Stimulated activated effector memory CD8-positive, alpha-beta T cell treated with anti-CD3 and anti-CD28 coated beads, Interleukin-12 subunit alpha, Interleukin-12 subunit beta, amount 100 ng/mL, for 72 hours (primary cell): ENCODE data around the gene SMYD3.

ENCODE experiments used
- ATAC-seq: fragments of 150-1000 bp; cut with Tn5 transposase; 2 replicates; pipeline ENCODE4 v1.10.0; 2021
- DNase-seq, 2 donors: peaks; one replicate each; pipeline ENCODE4 v3.0.0; 2021 to 2022; ENCODE audit warnings: low spot score in 2 of 2
- H3K27ac Mint-ChIP-seq: one replicate; pipeline ENCODE4 v1.8.0; 2022; ENCODE audit warnings: mild to moderate bottlenecking, mixed read lengths
- H3K36me3 Mint-ChIP-seq: one replicate; pipeline ENCODE4 v1.8.0; 2022; ENCODE audit warnings: mild to moderate bottlenecking, mixed read lengths
- H3K4me1 Mint-ChIP-seq: one replicate; pipeline ENCODE4 v1.8.0; 2022; ENCODE audit warnings: mixed read lengths
- H3K4me3 Mint-ChIP-seq: one replicate; pipeline ENCODE4 v1.8.0; 2022; ENCODE audit warnings: mild to moderate bottlenecking, mixed read lengths
- H3K9me3 Mint-ChIP-seq: one replicate; pipeline ENCODE4 v1.8.0; 2022; ENCODE audit warnings: mixed read lengths

The SMYD3 gene

DNA sequence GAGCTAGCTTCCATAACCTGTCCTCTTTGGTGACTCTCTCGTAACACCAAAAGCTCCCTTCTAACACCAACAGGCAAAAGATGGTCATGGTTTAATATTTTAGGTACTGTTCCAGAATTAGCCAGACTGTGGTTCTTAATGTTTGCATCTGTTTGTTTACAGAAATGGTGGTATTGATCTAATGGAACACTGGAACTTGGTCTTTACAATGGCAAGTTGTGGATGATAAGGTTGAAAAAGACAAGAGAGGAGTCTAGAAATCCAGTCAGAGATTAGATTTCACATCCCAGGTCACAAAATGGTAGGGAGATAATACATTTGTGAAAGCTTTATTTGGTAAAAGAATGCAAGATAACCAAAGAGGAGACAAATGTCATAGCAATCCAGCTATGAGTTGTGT lies 293.1 kb downstream of the SMYD3 start:
- no peaks in the 10 kb centered on the region for H3K36me3 Mint-ChIP-seq
- no peak overlapping the region for H3K27ac Mint-ChIP-seq
- ATAC-seq (no peak), DNase-seq (no peak)
- peaks cover 2% of the 10 kb centered on the region for H3K9me3 Mint-ChIP-seq
- no peaks in the 10 kb centered on the region for H3K4me1 Mint-ChIP-seq
- no peak overlapping the region for H3K4me3 Mint-ChIP-seq

DNA sequence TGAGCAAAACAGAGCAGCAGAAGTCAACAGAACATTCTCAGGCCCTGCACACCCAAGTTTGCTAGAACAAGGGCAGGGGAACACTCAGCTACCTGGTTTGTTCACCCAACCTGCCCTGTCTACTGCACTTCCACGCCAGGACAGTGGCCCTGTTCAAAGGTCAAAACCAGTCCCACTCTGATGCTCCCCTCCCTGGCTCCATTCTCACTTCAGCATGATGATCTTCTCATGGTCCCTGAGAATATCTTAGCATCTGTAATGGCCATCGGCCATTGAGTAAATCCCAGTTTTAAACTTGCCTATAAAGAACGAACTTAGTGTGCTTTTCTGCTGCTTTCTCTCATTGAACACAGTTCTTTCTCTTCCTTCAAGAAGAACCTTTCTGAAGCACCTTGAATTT lies 293.6 kb downstream of the SMYD3 start:
- Mint-ChIP-seq H3K27ac (no peak overlapping the region), H3K4me1 (no peaks in the 10 kb centered on the region), H3K4me3 (no peak overlapping the region), H3K9me3 (peaks cover 2% of the 10 kb centered on the region), H3K36me3 (no peaks in the 10 kb centered on the region)
- DNase-seq (no peak), ATAC-seq (no peak)

DNA sequence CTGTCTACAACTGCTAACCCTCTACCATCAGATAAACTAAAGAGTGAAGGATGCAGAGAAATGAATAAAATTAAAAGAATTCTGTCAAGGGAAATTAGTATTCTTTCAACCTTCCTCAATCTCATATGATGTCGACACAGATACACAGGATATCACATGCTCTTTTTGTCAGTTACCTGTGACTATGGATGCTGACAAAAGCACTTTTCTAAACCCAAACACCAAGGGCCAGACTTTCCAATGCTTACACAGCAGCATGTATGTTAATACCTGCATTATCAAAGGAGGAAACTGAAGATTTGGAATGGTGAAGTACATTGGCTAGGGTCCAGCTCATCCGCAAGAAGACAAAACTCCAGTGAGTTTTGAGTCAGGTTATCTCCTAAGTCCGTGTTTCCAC lies 294.0 kb downstream of the SMYD3 start:
- DNase-seq, result no peak
- Mint-ChIP-seq H3K9me3 (peaks cover 1% of the 10 kb centered on the region), H3K27ac (no peak overlapping the region), H3K4me3 (no peak overlapping the region), H3K36me3 (no peaks in the 10 kb centered on the region), H3K4me1 (no peaks in the 10 kb centered on the region)
- ATAC-seq, result no peak

DNA sequence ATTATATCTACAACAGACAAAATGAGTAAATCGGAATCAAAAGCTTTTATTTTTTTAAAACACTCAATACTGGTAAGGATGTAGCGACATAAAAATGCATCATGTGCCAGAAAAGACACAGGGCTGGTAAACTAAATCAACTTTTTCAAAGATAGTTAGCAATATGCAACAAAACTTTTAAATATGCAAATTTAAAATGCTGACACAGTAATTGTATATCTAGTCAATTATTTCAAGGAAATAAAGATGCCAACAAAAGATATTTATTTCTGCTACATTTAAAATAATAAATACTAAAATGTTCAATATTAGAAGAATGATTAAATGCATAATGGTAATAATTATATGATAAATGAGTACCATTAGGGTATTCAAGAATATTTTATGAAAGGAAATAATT lies 295.1 kb downstream of the SMYD3 start:
- H3K9me3 Mint-ChIP-seq, result no peaks in the 10 kb centered on the region
- H3K27ac Mint-ChIP-seq, result no peak overlapping the region
- no peaks in the 10 kb centered on the region for H3K36me3 Mint-ChIP-seq
- DNase-seq (no peak), ATAC-seq (no peak)
- no peaks in the 10 kb centered on the region for H3K4me1 Mint-ChIP-seq
- no peak overlapping the region for H3K4me3 Mint-ChIP-seq

DNA sequence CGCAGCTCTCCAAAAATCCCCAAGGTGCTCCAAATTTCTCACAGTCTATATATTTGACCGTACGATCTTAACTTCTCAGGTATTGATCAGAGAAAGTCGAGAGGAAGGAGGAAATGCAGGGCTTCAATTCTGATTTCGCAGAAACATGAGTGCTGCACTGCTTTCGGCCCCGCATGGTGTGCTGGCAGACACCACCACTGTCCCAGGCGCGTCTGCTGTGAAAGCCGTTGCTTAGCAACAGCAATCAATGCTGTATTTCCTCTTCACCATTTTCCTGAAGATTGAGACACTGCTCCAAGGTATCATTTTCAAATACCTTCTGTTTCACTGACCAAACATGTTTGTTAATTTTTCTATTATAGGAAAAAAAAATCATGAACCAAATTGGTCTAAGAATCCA lies 296.3 kb downstream of the SMYD3 start:
- no peak for ATAC-seq
- no peak for DNase-seq
- no peaks in the 10 kb centered on the region for H3K36me3 Mint-ChIP-seq
- H3K9me3 Mint-ChIP-seq, result no peaks in the 10 kb centered on the region
- no peak overlapping the region for H3K4me3 Mint-ChIP-seq
- no peaks in the 10 kb centered on the region for H3K4me1 Mint-ChIP-seq
- no peak overlapping the region for H3K27ac Mint-ChIP-seq

DNA sequence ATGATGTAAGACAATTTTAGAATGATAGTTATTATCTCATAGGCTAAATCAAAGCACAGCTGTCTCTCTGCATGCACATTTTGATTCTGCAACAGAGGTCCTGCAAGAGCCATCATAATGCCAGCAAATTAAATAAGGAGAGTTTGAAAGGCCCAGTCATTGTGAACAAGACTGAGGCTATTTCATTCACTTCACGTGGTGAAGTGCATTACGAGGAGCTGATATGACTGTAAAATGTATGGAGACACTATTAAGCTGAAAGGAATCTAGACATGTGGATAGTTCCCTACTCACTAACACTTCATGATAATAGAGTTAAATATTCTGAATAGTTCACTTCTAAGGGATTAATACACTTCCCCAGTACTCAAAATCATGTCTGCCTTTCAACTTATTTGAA lies 299.0 kb downstream of the SMYD3 start:
- no peak for DNase-seq
- Mint-ChIP-seq H3K4me3 (no peak overlapping the region), H3K9me3 (no peaks in the 10 kb centered on the region), H3K27ac (no peak overlapping the region), H3K36me3 (no peaks in the 10 kb centered on the region), H3K4me1 (no peaks in the 10 kb centered on the region)
- ATAC-seq, result no peak

DNA sequence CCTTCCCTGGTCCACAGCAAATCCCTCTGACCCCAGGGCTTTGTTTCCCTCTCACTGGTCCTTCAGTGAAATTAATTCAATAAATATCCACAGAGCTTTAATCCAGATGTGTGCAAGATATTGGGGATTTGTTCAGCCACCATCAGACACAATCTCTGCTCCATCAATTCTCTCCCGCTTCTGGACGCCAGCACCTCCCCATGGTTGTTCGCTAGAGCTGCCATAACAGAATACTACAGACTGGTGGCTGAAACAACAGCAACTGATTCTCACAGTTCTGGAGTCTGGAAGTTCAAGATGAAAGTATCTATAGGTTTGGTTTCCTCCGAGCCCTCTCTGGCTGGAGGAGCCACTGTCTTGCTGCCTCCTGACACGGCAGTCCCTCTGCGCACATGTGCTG lies 303.9 kb downstream of the SMYD3 start:
- H3K4me3 Mint-ChIP-seq, result no peak overlapping the region
- H3K36me3 Mint-ChIP-seq, result peaks cover 4% of the 10 kb centered on the region
- DNase-seq (no peak), ATAC-seq (no peak)
- H3K4me1 Mint-ChIP-seq, result no peaks in the 10 kb centered on the region
- H3K9me3 Mint-ChIP-seq, result no peaks in the 10 kb centered on the region
- H3K27ac Mint-ChIP-seq, result no peak overlapping the region

DNA sequence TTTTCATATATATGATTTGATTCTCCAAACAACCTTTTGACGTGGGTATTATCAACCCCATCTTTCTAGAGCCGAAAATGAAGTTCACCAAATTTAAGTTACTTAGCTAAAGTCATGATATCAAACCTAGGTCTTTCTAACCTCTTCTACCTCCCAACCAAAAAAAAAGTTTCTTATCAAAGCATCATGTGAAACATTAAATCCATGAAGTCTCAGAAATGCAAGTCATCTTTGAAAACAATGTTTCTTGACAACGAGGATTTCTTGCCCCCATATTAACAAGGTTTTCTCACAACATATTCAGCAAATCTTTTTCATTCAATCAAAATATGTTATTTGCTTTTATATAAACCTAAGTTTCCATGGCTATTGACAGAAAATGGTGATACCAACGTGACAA lies 306.3 kb downstream of the SMYD3 start:
- no peak overlapping the region for H3K4me3 Mint-ChIP-seq
- DNase-seq (no peak), ATAC-seq (no peak)
- H3K9me3 Mint-ChIP-seq, result no peaks in the 10 kb centered on the region
- peaks cover 4% of the 10 kb centered on the region for H3K36me3 Mint-ChIP-seq
- H3K27ac Mint-ChIP-seq, result no peak overlapping the region
- no peaks in the 10 kb centered on the region for H3K4me1 Mint-ChIP-seq

DNA sequence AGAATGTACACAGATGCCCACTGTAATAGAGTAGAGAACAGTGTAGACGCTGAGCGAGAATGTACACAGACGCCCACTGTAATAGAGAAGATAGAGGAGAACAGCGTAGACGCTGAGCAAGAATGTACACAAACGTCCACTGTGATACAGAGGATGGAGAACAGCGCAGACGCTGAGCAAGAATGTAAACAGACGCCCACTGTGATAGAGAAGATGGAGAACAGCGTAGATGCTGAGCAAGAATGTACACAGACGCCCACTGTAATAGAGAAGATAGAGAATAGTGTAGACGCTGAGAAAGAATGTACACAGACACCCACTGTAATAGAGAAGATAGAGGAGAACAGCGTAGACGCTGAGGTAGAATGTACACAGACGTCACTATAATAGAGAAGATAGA lies 306.9 kb downstream of the SMYD3 start:
- Mint-ChIP-seq H3K9me3 (no peaks in the 10 kb centered on the region), H3K4me3 (no peak overlapping the region), H3K27ac (no peak overlapping the region), H3K36me3 (peaks cover 4% of the 10 kb centered on the region), H3K4me1 (no peaks in the 10 kb centered on the region)
- no peak for ATAC-seq
- DNase-seq, result no peak

DNA sequence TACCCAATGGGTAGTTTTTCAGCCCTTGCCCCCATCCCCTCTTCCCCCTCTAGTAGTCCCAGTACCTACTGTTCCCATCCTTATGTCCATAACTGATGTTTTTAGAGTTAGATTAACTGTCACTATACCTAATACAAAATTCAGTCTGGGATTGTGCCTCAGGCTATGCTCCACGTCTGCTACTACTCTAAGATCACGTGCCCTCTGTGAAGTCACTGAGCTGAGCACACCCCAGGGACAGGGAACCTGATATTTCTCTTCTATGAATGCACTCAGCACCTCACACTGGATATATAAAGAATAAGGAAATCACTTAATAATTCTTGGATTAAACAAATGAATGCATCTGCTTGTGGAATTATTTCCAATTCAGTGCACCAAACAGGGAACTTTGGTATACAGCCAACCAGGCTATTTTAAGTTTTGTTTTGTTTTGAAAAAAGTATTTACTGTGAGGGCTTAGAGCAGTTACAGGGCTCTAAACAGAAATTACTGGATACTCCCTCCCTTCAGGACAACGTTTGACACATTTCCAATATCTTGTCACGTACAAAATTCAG lies 307.9 kb downstream of the SMYD3 start:
- no peaks in the 10 kb centered on the region for H3K9me3 Mint-ChIP-seq
- H3K36me3 Mint-ChIP-seq, result peaks cover 4% of the 10 kb centered on the region
- no peak overlapping the region for H3K4me3 Mint-ChIP-seq
- H3K27ac Mint-ChIP-seq, result no peak overlapping the region
- DNase-seq (no peak), ATAC-seq (no peak)
- no peaks in the 10 kb centered on the region for H3K4me1 Mint-ChIP-seq

DNA sequence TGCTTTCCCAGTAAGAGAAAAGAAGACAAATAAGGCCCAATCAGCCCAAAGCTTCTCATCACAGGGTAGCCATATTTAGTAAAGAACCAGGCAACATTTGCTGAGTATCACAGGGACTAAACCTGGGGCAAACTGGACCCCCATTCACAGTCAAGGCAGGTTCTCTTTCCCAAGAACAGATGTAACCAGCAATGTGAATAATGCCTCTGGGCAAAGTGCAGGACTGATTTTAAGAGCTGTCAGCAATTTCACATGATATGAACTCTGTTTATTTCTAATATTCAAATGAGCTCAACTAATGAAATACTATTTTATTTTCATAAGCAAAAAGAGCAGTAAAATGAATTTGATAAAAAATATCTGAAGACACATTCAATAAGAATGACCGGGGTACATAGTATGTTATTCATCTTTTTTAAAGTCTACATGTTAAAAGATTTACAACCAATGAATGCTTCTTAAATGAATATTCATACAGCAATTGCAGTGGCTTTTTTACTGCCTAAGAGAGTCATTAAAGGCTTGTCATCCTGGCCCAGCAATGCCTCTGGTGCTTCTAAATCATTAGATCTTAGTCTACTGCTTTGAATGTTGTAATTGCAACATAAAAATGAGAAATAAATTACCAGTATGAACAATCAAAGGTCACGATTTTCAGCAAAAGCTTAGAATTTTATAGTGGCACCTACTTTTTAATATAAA lies 308.8 kb downstream of the SMYD3 start:
- ATAC-seq (no peak), DNase-seq (no peak)
- Mint-ChIP-seq H3K36me3 (peaks cover 4% of the 10 kb centered on the region), H3K27ac (no peak overlapping the region), H3K9me3 (no peaks in the 10 kb centered on the region), H3K4me3 (no peak overlapping the region), H3K4me1 (no peaks in the 10 kb centered on the region)

DNA sequence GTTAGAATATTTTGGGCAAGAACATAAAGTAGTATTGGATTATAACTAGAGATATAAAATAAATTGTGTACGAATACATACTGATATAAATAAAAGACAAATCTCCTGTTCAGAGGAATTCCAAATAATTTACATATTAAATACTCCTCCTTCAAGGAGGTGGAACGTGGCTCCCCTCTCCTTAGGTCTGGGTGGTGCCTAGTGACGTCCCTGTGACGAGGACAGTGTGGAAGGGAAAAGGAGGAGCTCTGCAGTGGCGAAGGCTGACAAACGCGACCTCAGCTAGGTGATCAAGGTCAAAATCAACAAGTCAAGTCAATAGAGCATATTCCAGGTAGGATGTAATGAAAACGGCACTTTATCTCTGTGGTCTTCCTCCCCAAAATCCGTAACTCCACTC lies 310.0 kb downstream of the SMYD3 start:
- DNase-seq, result no peak
- H3K27ac Mint-ChIP-seq, result no peak overlapping the region
- no peaks in the 10 kb centered on the region for H3K36me3 Mint-ChIP-seq
- no peaks in the 10 kb centered on the region for H3K9me3 Mint-ChIP-seq
- no peak overlapping the region for H3K4me3 Mint-ChIP-seq
- ATAC-seq, result no peak
- no peaks in the 10 kb centered on the region for H3K4me1 Mint-ChIP-seq

DNA sequence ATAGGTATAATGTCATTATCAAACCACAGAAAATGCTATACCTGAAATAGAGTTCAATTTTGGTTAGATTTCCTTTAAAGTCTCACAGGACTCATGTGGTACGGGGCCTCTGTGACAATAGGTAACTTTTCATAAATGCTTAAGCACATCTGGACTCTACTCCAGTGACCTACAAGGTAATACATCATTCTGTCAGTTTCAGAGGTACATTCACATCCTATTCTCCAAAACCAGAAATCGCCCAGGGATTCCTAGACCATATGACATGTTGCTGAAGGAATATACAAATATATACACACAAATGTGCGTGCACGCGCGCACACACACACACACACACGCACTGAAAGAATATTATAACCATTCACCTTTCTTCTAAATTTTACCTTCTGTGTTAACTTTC lies 311.8 kb downstream of the SMYD3 start:
- no peak for DNase-seq
- H3K4me1 Mint-ChIP-seq, result no peaks in the 10 kb centered on the region
- no peak overlapping the region for H3K27ac Mint-ChIP-seq
- no peak for ATAC-seq
- H3K4me3 Mint-ChIP-seq, result no peak overlapping the region
- H3K9me3 Mint-ChIP-seq, result no peaks in the 10 kb centered on the region
- no peaks in the 10 kb centered on the region for H3K36me3 Mint-ChIP-seq

DNA sequence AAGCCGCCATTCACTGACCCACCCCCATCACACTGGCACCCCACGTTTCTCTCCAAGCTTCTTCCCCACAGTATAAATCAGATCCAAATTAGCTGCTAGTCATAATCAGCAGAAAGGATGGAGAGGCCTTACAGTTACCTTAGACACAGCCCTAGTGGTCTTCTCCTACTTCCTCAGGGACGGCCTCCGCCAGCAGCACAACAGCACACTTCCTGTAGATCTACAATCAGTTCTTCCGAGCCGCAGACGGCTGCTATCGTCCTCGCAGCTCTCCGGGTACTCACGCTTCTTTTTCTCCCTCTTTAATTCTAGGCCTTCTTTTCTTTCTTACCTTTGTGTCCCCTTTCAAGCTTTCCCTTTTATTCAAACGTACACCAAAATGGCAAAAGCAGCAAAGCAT lies 313.5 kb downstream of the SMYD3 start:
- Mint-ChIP-seq H3K36me3 (no peaks in the 10 kb centered on the region), H3K4me1 (no peaks in the 10 kb centered on the region), H3K27ac (no peak overlapping the region), H3K4me3 (no peak overlapping the region), H3K9me3 (no peaks in the 10 kb centered on the region)
- no peak for DNase-seq
- ATAC-seq, result no peak

DNA sequence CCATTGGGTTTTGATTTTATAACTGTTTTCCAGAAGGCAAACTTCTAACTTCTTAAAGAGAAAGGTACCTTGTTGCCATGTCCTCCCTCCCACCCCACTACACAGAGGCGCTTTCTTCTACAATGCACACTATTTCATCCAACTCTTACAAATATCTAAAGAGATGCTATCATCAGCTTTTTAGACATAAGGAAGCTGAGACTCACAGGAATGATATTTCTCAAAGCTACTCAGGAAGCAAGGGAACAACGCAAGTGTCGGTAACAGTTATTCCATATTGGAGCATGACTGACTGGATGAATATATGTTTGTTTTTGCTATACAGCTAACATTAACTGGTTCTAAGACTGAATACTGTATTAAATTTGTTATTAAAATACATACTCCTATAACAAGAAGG lies 318.0 kb downstream of the SMYD3 start:
- H3K9me3 Mint-ChIP-seq, result no peaks in the 10 kb centered on the region

DNA sequence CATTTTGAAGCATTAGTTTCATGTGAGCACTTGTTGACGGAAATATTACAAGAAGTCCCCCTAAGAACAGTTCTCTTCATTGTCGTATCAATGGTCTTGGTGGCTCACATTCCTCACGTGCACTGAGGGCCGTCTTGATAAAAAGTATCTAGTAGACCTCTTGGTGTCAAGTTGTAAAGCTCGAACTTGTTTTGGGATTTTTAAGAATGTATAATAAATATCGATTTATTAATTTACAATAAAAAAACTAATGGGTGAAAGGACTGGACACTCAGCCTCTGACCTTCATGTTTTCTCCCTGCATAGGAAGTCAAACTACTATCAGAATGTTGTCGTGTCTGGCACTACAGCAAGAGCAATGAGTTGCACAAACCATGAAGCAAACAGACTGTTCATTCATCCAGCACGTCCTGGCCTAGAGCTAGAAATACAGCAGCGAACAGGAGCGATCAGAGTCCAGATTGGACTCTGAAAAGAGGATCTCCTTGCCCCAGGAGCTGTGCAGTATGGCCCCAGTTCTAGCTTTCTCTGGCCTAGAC lies 319.2 kb downstream of the SMYD3 start:
- DNase-seq (no peak), ATAC-seq (no peak)
- H3K27ac Mint-ChIP-seq, result no peak overlapping the region
- no peak overlapping the region for H3K4me3 Mint-ChIP-seq
- H3K4me1 Mint-ChIP-seq, result no peaks in the 10 kb centered on the region
- no peaks in the 10 kb centered on the region for H3K9me3 Mint-ChIP-seq
- H3K36me3 Mint-ChIP-seq, result no peaks in the 10 kb centered on the region

More for the DNA sequence above, 318.0 kb downstream of the SMYD3 start:
- Mint-ChIP-seq H3K36me3 (no peaks in the 10 kb centered on the region), H3K4me1 (no peaks in the 10 kb centered on the region), H3K4me3 (no peak overlapping the region), H3K27ac (no peak overlapping the region)
- DNase-seq, result no peak
- no peak for ATAC-seq
